GOT3 (cell line): ENCODE data around the gene PRKCA.
A peak's percentile ranks its signal among the peaks of the same experiment; 100 is the strongest.
"Not testable (repeated sequence)": the region's sequence is repeated elsewhere in the genome, so short reads cannot be mapped to it uniquely, and the experiment has no call there.

Source experiments
- DNase-seq: peaks from one replicate; lab custom pipeline; 2025; ENCODE audit warnings: mixed read lengths; lab: John Stamatoyannopoulos, UW

Gene PRKCA

GRCh38 chr17:66441101-66441661, 138.8 kb downstream of the PRKCA start:
- DNase-seq, result no peak

DNA sequence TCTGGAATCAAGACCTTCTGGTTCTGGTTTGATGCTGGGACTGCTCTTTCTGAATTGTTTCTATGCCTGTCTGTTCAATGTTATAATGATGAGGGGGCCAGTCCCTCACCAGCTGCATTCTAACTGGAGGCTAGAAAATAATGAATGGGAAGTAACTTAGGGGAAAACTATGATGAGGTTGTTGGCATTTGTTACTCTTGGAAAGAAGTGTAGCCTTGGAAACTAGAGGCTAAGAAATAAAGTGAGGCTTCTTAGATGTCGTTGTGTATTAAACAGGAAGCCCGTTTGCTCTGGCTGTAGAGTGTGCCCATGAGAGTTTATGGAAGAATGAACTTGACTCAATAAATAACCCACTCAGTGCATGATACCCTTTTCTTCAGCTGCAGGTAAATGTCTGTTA, 140.8 kb downstream of the PRKCA start:
- DNase-seq, result no peak

DNA sequence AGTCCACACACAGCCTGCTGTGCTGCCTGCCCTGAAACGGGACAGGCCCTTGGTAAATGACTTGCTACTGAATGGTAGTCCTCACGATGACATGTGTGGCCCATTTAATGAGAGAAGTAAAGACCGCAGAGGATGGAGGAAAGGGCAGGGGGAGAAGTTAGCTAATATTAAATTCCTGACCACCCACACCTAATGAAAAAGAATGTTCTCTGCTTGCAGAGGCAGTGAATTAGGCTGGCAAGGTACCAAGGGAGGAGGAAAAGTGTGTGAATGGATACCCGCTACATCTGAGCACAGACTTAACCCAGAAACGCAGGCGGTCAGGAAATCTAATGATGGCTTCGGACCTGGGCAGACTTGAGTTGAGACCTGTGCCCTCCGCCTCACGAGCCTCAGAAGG, 141.2 kb downstream of the PRKCA start:
- no peak for DNase-seq

- DNase-seq, result no peak
Measured at GRCh38 chr17:66444031-66444430, 141.6 kb downstream of the PRKCA start.

GRCh38 chr17:66445229-66445628, 142.8 kb downstream of the PRKCA start:
- DNase-seq, result no peak

DNA sequence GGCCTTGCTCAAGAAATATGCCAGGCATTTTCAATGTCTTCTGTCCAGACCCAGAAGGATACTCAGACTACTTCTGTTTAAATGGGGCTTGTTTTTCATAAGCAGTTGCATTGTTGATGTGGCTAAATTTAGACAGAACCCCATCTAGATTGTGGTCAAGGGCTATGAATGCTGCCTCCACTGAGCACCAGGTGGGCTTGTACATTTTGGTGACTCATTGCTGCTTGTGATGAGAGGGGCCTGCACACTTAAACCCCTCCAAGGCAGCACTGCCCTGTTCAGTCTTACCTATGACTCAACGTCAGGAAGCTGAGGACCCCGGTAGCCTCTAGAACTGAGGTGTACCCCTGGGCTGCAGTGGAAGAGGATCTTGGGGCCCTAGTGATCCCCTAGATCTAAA, 144.0 kb downstream of the PRKCA start:
- no peak for DNase-seq

GRCh38 chr17:66447159-66447558, 144.7 kb downstream of the PRKCA start:
- no peak for DNase-seq

GRCh38 chr17:66448026-66448639, 145.7 kb downstream of the PRKCA start:
- DNase-seq, result no peak

DNA sequence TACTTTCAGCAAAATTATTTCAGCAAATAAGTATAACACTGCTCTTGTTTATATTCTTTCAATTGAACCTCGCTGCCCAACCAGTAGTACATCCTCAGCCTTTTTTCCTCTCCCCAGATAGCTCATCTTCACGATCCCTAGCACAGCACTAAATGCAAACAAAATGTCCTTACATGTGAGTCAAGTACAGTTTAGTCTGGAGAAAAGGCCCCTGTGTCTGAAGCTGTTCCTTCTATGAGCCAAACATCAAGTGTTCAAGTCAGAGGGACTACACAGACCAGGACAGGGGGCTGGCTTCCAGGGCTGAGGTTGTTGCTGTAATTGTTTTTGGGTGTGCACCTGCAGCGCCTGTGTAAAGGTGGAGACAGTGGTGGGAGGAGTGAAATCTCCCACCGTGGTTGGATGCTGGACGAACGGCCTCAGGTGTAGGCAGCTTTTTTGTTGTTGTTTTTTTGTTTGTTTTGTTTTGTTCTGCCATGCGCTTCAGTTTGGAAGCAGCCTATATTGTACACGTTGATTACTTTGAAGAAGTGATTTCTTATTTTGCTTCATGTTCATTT, 147.1 kb downstream of the PRKCA start:
- DNase-seq, result no peak

GRCh38 chr17:66450008-66450851, 147.8 kb downstream of the PRKCA start:
- no peak for DNase-seq

- no peak for DNase-seq
Measured at GRCh38 chr17:66450852-66451158, 148.4 kb downstream of the PRKCA start.

DNA sequence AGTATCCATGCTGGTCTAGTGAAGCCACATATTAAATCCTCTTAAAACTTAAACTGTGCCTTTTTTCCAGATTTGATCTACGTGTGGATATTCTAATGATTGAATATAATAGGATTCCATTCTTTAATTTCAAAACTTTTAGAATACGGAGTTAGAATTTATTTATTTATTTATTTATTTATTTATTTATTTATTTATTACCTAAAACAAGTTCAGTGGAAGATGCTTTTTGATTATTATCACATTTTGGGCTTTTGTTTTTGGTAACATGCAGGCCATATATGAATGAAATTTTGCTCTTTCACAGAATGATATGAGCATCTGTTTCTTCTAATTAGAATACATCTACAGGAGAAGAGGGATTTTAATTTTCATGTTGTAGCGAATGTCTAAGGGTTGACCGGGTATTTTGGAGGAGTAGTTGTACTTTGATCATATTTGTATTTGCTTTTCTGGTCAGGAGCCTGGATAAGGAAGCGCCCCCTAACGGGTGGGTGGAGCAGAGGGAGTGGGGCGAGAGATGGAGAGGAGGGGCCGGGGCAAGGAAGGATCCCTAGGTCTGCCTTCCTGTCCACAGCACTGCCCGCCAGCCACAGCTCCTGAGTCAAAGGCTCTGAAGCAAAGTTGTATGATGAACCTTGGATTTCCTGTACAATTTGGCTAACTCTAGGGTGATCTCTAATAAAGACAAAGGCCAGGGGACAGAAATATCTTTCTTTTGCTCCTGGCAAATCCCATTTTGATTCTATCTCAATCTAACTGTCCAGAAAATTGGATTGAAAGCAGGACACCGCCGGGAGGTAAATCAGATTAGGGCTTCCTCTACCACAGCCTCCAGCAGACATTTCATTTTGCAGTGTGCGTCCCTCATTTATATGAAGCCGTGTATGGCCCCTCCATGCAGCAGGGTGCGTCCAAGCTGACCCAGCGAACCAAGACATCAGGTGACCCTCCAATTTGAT, 149.1 kb downstream of the PRKCA start:
- no peak for DNase-seq

- DNase-seq, result no peak
Measured at GRCh38 chr17:66455060-66455459, 152.6 kb downstream of the PRKCA start.

- not testable (repeated sequence) for DNase-seq
Measured at GRCh38 chr17:66457499-66457898, 155.1 kb downstream of the PRKCA start.

DNA sequence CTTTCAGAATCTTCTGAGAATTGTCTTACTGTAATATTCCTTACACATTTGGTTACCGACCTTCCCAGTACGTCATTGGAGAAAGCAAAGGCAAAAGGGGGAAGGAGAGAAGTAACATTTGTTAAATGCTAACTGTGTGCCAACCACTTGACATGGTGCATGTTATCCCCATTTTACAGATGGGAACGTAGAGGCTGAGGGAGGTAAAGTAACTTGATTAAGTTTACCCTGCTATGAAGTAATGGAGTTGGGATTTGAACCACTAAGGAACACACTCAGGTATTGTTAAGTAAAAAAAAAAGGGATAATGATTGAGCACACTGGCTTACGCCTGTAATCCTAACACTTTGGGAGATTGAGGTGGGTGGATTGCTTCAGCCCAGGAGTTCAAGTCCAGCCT, 156.4 kb downstream of the PRKCA start:
- DNase-seq, result no peak

DNA sequence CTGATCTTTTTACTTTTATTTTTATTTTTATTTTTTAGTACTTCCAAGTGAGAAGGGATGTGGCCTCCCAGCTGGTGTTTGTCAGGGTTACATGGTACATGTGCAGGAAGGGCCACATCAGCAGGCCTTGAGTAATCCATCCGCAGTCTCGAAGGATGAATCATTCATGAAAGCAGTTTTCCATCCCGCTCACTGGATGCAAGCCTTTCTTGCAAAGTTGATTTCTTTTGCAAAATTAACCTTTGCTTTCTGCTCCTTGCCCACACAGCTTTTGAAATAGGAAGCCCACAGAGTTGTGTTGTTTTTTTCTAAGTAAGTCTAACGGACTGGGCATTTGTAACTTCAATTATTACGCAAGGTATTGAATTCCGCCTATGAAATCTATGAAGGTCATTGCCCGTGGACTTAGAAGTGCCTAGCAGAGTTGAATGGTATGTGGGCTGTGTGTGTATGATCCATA, 157.4 kb downstream of the PRKCA start:
- peak; percentile 5 for DNase-seq

- DNase-seq, result no peak
Measured at GRCh38 chr17:66460558-66460957, 158.1 kb downstream of the PRKCA start.

GRCh38 chr17:66461343-66461995, 159.1 kb downstream of the PRKCA start:
- DNase-seq, result no peak

GRCh38 chr17:66462010-66462409, 159.6 kb downstream of the PRKCA start:
- DNase-seq, result no peak

GRCh38 chr17:66464921-66465320, 162.5 kb downstream of the PRKCA start:
- no peak for DNase-seq

DNA sequence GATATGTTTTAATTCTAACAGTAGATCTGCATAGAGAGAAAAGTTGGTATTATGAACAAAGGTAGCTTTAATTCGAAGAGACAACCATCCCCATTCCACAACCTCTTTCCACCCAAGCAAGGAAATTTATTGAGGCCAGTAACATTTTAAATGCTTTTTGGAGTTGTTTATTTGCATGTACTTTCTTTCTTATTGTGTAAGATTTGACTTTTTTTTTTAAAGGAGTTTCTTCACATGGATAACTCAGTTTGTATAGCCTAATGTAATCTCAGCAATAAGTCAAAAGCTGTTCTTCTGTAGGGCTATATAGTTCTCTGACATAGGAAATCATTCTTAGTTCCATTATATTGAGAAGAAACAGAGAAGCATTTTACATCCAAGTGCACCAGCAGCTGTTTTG, 163.3 kb downstream of the PRKCA start:
- DNase-seq, result no peak
